ENCODE results near the gene FCGR3A.

FCGR3A gene

DNA sequence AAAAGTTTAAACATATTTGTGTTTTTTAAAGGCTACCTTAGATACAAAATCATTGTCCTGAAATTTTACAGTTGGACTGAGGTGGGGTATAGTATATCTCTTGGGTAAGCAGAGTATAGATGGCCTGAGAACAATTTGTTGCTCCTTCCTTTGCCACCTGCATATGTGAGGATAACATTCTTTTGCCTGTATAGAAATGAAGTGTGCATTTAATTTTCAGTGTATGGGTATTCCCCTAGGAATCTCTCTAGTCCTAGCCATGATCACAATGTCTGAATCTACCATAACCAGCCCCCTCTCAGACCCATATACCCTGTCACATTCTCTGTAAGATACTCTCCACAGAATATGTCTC lies 46.2 kb downstream of the FCGR3A start:
- no peak for DNase-seq (ENCODE audit: low spot score)
- TF ChIP-seq, protein P1, sequence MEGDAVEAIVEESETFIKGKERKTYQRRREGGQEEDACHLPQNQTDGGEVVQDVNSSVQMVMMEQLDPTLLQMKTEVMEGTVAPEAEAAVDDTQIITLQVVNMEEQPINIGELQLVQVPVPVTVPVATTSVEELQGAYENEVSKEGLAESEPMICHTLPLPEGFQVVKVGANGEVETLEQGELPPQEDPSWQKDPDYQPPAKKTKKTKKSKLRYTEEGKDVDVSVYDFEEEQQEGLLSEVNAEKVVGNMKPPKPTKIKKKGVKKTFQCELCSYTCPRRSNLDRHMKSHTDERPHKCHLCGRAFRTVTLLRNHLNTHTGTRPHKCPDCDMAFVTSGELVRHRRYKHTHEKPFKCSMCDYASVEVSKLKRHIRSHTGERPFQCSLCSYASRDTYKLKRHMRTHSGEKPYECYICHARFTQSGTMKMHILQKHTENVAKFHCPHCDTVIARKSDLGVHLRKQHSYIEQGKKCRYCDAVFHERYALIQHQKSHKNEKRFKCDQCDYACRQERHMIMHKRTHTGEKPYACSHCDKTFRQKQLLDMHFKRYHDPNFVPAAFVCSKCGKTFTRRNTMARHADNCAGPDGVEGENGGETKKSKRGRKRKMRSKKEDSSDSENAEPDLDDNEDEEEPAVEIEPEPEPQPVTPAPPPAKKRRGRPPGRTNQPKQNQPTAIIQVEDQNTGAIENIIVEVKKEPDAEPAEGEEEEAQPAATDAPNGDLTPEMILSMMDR (IDR thresholded peaks at IDR 0.05; ENCODE audit: borderline replicate concordance, control extremely low read depth, extremely low read depth, insufficient read depth, missing control alignments): no peak
- in situ Hi-C loops (cut with MboI; ENCODE audit: low sequenced_read_pairs, unreplicated experiment): no loop called here

DNA sequence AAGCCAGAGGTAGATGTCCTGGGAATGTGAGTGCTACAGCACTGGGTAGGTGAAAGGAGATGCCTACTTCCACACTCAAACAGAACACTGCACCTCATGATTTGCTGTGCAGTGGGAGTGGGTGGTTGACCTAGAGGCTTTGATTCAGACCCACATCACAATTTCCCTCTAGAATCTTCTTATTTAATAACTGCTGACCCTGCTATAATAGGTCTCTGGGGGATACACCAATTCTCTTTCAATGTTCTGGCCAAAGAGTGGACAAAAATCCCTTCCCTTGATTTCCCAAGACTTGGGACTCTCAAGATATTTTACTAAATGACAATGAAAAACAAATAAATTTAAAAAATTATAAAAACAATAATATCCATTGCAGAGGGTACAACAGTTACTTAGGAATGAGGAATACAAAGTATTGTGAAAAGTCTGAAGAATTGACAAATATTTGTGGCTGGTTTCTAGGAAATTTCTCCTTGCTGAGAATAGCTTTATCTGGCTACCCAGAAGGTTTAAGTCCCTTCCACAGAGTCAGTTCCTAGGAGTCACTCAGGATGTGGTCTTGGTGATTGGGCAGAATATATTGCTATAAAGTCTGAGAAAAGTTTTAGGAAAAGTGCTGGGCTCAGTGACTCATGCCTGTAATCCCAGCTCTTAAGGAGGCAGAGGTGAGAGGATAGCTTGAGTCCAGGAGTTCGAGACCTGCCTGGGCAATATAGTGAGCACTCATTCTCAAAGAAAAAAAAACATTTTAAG lies 46.8 kb downstream of the FCGR3A start:
- in situ Hi-C loops (cut with MboI; ENCODE audit: low sequenced_read_pairs, unreplicated experiment): no loop called here
- DNase-seq (ENCODE audit: low spot score): no peak
- TF ChIP-seq, protein P1 (IDR thresholded peaks at IDR 0.05; ENCODE audit: borderline replicate concordance, control extremely low read depth, extremely low read depth, insufficient read depth, missing control alignments): no peak

DNA sequence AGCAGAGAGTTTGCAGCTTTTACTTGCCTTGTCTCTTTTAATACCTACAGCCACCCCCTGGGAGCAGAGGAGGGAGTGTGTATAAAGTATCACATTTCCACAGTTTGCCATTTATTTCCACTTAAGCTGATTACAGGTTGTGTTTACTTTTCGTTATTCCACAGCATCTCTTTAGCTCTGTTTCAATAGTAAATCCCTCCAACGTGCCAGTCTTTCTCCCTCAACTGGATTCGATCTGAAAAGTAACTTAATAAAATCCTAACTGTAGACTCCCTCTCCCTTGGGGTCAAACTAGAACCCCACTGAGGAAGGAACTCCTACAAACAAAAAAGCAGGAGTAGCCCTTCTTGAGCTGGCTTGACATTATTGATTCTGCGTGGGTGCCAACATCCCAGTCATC lies 47.4 kb downstream of the FCGR3A start:
- TF ChIP-seq, protein P1 (IDR thresholded peaks at IDR 0.05; ENCODE audit: borderline replicate concordance, control extremely low read depth, extremely low read depth, insufficient read depth, missing control alignments): no peak
- in situ Hi-C loops (cut with MboI; ENCODE audit: low sequenced_read_pairs, unreplicated experiment): no loop called here
- DNase-seq (ENCODE audit: low spot score): no peak

DNA sequence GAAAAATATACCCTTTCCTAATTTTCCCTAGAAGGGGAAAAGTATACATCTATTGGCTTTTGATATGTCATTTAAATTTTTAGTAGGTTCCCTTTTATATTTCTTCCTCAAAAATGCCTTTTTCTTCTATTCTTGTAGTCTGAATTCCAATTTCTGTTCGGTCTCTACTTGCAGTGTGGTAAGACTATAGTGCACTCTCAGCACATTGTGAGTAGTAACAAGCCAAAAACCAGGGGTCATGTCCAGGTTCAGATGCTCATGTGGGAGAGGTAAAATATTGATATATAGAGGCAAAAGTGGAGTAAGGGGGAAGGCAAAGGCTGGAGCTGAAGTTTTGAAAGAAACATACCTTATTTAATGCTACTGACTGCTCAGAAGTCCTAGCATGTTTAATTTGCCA lies 48.4 kb downstream of the FCGR3A start:
- no peak for DNase-seq (ENCODE audit: low spot score)
- in situ Hi-C loops (cut with MboI; ENCODE audit: low sequenced_read_pairs, unreplicated experiment): no loop called here
- TF ChIP-seq, protein P1 (IDR thresholded peaks at IDR 0.05; ENCODE audit: borderline replicate concordance, control extremely low read depth, extremely low read depth, insufficient read depth, missing control alignments): no peak

DNA sequence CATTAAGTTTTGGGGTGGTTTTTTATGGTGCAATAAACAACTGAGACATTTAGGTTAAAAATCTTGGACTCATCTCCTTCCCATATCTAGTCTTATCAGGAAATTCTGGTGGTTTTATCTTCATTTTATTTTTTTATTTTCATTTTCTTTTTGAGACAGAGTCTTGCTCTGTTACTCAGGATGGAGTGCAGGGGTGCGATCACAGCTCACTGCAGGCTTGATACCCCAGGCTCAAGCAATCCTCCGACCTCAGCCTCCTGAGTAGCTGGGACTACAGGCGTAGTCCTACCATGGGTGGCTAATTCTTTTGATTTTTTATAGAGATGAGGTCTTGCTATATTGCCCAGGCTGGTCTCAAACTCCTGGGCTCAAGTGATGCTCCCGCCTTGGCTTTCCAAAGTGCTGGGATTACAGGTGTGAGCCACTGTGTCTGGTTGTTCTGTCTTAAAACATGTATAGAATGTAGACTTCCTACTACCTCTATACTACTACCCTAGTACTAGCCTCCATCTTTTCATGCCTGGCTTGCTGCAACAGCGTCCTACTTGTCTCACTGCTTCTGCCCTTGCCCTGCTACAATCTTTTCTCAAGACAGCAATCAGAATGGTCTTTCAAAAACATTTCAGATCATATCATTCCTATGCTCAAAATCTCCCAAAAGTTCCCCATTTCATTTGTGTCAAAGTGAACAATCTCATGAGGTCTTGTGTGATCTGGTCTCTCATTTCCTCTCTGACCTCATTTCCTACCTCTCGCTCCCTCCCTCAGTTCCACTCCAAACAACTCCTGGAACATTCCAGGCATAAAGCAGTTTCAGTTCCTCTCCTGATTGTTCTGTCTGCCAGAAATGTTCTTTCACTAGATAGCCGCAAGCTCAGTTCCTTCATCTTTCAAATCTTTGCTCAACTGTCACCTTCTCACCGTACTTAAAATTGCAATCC lies 50.2 kb downstream of the FCGR3A start:
- DNase-seq (ENCODE audit: low spot score): no peak
- in situ Hi-C loops (cut with MboI; ENCODE audit: low sequenced_read_pairs, unreplicated experiment): no loop called here
- TF ChIP-seq, protein P1 (IDR thresholded peaks at IDR 0.05; ENCODE audit: borderline replicate concordance, control extremely low read depth, extremely low read depth, insufficient read depth, missing control alignments): no peak

DNA sequence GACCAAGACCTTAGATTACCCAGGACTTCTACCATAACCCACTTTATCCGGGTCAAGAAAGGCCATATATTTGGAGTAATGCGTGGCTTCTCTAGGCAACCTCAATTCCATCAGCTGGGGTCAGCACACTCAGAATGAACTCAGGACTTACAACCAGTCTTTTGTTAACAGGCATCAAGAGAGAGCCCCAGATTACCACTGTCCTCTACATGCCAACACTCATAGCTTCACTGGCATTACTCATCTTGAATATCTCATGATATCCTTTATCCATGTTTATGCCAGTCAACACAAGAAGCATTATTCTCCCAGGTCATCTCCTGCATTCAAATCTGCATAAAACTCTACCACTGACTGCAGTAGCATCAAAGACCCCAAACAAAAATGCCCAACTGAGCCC lies 51.0 kb downstream of the FCGR3A start:
- TF ChIP-seq, protein P1 (IDR thresholded peaks at IDR 0.05; ENCODE audit: borderline replicate concordance, control extremely low read depth, extremely low read depth, insufficient read depth, missing control alignments): no peak
- in situ Hi-C loops (cut with MboI; ENCODE audit: low sequenced_read_pairs, unreplicated experiment): no loop called here
- no peak for DNase-seq (ENCODE audit: low spot score)

Data from GM13976 (cell line).